GM19395 (cell line): ENCODE data around the gene GPR146.

Experiments
- ATAC-seq: cut with Tn5 transposase; IDR thresholded peaks from one replicate; pipeline ENCODE4 v1.9.1; 2021; ENCODE audit warnings: mild to moderate bottlenecking, moderate library complexity; ENCODE audit not compliant: unreplicated experiment

Gene GPR146

DNA sequence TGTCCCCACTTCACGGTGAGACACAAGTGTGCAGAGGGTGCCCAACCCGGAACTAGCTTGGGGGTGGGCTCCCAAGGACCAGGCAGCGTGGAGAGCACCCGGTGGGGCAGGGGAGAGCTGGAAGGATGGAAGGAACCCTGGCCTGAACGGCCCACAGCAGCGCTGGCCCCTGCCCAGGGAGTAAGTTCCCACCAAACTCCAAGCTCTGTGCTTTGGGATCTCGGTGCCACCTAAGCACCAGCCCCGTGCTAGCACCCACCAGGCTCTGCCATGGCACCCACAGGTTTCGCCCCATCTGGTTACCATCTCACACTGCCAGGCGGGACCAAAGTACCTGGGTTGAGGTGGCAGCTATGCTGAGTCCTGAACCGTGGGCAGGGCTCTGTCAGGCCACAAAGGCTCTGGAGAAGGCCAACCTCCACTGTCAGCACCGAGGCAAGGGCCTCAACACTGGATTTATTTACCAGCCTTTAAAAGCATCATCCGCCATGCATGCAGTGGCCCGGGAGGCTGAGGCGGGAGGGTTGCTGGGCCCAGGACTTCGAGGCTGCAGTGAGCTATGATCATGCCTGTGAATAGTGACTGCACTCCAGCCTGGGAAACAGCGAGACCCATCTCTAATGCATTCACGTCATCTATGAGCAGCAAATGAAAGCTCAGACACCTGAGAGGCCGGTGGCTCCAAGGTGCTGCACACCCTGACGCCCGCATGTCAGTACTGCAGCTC lies 59.6 kb downstream of the GPR146 start:
- no peak for ATAC-seq

DNA sequence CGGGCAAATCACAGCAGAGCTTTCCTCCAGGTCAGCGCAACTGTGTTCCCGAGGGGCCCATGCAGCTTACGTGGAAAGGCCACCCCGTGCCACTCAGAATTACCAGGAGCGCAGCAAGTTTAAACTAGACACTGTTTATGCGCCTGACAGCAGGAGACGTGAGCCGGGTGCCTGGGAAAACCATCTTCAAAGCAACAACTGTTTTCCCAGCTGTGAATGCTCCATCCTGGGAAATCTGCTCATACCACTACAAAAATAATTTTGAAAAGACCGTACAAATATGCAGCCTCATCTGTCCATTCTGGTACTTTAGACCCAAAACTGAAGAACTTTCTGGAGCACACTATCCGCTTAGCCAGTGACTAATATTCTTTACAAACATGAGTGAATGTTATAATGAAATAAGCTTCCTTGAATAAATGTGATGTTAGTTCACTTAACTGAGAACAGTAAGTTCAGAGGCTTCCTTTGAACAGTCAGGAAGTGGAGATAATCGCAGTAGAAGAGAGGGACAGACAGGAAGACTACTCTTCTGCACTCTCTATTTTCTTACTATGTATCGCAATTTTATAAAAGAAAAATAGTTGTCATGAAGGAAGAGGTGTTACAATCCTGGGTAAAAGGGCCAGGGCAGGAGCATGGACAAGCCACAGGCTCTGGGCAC lies 60.3 kb downstream of the GPR146 start:
- no peak for ATAC-seq

DNA sequence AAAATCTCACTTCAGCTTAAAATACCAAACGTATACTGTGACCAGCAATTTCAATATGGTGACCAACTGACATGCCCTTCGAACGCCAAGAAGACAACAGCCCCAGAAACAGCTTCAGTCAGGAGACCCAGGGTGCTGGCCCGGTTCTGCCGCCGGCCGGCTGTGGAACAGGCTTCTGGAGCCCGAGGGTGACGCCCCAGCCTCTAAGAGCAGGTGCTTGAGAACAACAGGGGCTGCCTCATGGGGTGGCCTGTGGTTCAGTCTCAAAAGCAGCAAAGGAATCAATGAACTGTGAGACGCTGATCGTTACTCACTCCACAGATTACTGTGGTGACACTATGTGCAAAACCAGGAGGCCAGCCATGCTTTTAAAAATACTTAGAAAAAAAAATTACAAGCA lies 60.8 kb downstream of the GPR146 start:
- peak; percentile 68 for ATAC-seq

DNA sequence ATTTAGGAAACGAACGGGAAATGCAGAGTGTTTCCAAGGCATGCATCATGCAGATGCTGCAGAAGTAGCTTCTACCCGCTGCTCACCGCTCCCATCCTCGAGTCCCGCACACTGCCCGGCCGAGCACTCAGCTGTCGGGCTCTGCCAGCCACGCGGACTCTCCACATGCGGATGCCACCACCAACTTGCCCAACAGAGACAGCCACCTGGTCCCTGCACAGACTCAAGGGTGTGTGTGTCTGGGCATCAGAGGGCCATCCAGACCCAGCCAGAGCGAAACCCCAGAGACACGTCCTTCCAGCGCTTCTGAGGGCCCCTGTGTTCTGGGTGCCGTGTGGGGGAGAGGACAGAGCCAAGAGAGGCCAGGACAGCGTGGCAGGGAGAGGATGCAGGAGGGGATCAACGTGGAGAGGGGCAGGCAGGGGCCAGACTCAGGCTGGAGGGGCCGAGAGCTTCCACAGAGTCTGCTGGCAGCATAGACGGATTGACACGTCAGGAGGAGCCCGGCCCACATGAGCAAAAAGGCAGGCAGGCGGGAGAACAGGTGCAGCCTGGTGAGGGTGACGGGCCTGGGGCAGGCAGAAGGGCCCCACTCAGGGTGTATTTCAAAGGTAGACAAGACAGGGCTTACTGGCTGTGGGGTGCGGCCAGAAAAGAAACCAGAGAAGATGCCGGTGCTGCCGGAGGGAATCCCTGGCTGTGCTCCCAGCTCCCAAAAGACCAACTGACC lies 61.9 kb downstream of the GPR146 start:
- ATAC-seq: no peak

DNA sequence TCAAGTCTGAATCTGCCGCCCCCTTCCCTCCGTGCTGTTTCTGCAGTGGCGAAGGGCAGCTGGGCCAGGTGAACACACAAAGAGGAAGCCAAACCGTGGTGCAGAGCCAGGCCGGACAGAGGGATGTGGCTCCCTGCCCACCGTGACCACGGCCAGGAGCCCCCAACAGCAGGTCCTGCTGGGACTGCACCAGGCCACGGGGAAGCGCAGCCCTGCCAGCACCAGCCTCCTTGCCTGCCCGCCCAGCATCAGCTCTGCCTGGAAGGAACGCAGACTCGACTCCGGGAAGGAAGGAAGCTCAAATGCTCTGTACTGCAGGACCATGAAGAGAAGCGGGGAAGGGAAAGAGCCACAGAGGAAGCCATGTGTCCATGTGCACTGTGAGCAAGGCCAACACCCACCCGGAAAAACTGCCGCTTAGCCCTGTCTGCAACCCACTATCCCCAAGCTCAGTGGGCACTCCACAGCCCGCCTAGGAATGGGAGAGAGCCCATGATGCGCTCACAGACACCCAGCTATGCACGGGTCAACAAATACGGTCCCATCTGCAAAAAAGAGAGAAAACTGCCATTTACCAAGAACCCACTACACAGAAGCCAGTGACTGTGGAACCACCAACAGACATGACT lies 62.6 kb downstream of the GPR146 start:
- ATAC-seq: no peak

DNA sequence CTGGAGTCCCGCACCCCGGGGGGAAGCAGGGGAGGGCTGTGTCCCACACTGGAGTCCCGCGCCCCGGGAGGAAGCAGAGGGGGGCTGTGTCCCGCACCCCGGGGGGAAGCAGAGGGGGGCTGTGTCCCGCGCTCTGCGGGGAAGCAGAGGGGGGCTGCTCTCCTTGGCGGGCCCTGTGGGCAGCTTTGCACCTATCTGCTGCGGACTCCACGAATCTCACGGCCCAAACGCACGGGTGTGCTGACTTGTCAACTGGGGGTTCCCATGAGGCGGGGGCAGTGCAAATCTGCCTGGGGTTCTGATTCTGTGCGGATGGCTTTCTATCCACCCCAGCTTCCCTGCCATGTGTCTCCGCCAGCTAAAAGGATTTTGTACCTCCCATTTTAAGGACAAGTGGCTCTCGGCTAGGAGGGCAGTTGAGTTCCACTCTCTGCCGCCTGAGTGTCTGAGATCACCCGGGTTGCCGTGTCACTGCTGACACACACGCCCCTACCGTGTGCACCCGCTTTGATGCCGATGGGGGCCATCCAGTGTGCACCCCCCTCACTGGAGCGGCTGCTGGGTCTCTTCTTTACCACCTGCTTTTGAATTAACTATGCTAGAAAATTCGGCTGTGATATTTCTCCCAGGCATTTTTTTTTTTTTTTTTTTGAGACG lies 64.0 kb downstream of the GPR146 start:
- no peak for ATAC-seq
